HG03025 (cell line): ENCODE results near the gene KSR2.

Experiments used
- ATAC-seq: cut with Tn5 transposase; IDR thresholded peaks from one replicate; pipeline ENCODE4 v1.9.1; 2021; ENCODE audit warnings: mild to moderate bottlenecking, moderate library complexity; ENCODE audit not compliant: unreplicated experiment, low FRiP score

KSR2 gene

GRCh38 chr12:117555889-117556288 lies 412.9 kb downstream of the KSR2 start:
- no peak for ATAC-seq

GRCh38 chr12:117552971-117553370 lies 415.8 kb downstream of the KSR2 start:
- no peak for ATAC-seq

DNA sequence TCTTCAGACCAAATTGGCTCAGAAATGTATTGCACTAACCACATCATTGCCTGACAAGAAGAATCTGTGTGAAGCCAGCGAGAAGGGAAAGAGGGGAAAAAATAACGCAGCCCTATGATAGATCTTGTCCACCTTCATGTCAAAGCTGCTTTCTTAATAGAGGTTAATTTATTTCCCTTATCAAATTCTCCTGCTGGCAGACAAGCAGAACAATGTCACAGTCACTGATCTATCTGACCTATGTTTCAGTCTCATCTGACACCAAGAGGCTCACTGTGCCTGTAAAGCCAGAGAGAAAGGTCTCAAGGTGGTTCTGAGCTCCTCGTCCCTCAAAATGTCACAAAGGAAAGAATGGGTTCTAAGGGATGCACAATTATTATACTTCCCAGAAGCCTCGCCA lies 417.1 kb downstream of the KSR2 start:
- no peak for ATAC-seq

GRCh38 chr12:117547209-117547608 lies 421.6 kb downstream of the KSR2 start:
- no peak for ATAC-seq

DNA sequence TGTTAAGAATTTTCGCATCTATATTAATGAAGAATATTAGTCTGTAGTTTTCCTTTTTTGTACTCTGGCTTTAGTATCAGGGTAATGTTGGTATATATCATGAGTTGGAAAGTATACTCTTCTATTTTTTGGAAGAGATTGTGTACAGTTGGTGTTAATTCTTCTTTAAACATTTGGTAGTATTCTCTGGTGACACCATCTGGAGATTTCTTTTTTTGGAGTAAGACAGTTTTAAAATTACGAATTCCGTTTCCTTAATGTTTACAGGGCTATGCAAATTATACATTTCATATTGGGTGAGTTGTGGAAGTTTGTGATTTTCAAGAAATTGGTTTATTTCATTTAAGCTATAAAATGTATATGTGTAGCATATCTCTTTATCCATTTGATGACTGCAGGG lies 423.6 kb downstream of the KSR2 start:
- ATAC-seq: no peak

DNA sequence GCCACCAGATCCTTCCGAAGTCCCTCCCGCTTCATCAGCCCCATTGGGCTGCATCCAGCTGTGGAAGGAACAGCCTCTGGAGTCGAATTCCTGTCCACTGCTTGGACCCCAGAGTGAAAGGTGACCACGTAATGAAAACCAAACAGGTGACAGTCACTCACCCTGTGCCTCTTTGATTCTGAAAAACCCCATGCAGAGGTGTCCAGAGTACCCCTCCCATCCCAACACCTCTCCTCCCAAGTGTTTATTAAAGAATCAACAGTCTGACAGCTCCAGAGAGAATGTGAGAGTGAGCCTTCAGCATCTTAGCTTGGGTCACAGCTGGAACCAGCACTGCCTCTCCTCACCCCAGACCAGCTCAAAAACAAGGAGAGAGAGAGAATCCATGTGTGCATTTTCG lies 428.8 kb downstream of the KSR2 start:
- ATAC-seq: no peak

DNA sequence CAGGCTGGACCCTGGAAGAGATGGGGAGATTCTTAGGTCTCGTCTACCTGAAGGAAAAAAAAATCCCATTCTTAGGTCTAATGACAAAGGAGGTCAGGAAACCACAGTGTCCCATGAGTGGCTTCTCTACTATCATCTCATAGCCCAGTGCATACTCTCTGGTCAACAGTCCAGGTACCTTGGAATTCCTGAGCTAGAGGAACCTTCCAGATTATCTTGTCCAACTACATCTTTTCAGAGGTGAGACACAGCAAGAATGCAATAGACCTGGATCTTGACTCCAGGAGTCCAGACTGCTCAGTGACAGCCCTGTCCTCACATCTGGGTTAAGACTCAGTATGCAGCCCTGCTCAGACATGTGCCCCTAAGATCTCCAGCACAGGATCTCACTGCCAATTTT lies 429.9 kb downstream of the KSR2 start:
- no peak for ATAC-seq

DNA sequence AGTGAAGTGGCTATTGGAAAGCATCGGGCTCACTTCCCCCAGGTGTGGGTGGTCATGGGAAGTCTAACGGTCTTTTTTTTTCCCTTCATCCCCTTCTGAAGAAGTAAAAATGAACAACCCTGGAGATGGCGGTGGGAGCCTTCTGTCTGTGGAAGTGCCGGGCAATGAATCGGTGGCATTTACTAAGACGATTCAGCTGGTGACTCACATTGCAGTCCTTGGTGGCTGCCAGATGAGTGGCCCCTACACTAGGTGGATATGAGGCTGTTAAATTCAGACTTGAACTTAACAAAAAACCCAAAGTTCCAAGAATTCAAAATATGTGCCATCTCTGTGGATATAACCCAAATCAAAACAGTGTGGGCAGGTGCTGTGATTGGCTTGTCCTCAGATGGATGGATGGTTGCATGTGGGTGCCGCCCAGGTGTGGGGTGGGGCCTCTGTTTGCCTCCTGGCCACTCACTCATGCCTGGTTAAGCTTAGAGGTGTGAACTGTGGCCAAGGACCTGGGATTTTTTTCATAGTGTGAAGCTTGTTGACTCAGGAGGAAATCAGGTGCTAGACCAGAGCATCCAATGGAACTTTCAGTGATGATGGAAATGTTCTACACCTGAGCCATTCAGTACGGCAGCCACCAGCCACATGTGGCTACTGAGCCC lies 430.6 kb downstream of the KSR2 start:
- no peak for ATAC-seq

GRCh38 chr12:117533687-117534086 lies 435.1 kb downstream of the KSR2 start:
- ATAC-seq: no peak

DNA sequence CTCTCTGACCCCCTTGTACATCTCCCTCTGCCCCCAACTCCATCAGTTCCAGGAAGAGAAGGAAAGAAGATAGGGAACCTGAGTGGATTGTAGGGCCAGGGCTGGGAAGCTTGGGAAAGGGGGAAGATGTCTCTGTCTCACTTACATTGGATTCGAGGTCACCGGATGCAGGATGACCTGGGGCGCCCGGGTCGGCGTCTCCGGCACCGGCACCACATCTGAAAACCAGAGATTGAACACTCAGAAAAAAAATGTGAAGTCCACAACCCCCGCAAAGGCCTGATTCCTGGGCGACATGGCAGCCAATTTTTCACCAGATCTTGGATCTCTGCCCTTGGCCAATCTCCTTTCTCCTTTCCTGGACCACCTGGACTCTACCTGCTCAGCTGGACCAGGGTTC lies 438.0 kb downstream of the KSR2 start:
- ATAC-seq: no peak

- ATAC-seq: no peak
Observed at GRCh38 chr12:117528538-117528937, 440.3 kb downstream of the KSR2 start.

GRCh38 chr12:117527479-117527855 lies 441.3 kb downstream of the KSR2 start:
- no peak for ATAC-seq

DNA sequence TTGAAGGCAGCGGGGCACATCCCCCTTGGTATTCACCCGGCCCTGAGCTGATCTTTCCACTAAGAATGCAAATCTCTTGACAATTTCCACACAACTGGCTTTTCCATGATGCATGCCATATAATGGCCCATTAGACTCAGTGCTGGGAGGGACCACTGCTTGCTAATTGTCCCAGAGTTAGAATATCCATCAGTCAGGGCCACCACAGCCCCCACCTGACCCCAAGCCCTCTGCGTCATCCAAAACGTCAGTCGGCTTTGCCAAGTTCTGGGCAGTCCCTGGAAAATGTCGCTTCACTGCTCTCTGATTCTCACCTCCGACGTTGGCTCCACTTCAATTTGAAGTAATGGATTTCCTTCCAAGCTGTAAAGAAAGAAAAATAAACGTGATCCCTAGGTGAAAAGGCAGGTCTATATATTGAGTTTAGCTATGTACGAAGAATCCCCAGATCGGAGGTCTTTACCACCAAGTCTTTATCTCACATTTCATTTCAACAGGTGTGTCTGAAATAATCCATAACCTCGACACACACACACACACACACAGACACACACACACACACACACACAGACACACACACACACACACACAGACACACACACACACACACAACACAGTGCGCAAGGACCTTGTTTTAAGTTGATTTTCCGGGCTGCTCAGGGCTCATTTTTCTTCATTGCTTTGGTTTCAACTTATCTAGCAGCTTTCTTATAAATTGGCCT lies 441.9 kb downstream of the KSR2 start:
- no peak for ATAC-seq

DNA sequence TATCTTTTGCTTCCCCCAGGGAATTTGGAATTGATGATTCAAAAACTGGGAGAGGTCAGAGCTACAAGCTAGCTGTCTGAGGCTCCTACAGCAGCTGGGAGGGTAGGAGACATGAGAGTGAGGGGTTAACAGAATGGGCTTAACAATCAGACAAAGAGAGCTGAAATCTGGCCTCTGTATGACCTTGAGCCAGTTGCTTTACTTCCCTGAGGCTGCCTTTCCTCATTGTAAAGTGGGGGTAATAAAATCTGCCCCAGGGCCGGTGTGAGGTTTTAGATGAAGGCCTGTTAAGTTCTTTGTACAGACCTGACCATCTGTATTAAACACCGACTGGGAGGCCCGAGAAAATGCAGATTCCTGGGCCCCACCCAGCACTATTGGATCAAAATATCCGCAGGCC lies 443.0 kb downstream of the KSR2 start:
- ATAC-seq: no peak

DNA sequence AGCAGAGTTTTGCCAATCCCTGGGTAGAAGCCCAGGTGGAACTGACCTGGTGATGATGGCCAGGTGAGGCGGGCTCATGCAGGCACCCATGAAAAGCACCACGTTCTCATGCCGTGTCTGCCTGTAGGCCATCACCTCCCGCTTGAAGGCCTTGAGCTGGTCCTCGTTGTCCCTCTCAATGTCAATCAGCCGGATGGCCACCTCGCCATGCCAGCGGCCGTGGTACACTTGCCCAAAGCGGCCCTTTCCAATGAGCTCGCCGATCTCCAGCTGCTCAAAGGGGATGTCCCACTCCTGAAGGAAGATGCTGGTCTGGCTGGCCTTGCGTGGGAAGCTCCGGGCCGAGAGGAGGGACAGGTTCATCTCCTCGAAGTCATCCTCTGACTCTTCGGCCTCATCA lies 444.0 kb downstream of the KSR2 start:
- no peak for ATAC-seq

GRCh38 chr12:117523971-117524370 lies 444.8 kb downstream of the KSR2 start:
- ATAC-seq: no peak

DNA sequence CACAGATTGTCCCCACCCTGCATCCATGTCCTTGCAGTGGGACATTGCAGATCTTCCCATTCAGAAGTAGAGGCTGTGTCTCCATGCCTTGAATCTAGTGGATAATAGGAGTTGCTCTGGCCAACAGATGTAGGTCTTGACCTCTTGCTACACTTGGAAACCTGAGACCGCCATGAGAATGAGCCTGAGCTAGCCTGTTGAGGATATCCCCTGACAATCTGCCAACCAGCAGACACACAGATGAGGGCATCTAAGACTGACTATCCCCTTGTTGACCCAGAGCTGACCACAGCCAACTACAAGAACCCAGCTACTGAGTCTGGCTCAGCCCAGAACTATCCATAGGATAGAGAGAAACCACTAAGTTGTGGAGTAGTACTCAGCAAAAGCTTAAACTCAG lies 446.2 kb downstream of the KSR2 start:
- ATAC-seq: no peak

DNA sequence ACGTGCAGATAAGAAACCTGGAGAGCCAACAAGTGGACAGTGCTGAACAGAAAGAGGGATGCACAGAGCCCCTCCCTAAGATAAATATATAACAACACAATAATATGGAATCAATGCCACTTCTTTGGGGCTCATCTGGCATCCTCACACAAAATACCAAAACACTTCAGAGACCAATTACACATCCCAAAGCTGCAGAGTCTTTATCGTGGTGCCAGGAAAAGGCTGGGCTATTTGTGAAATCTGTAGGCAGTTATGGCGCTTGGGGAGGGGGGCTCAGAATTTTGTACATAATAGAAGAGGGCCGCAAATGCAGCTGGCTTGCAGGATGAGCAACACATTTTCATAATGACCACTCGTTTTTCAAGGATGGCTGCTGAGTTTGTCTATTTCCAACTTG lies 446.9 kb downstream of the KSR2 start:
- ATAC-seq: no peak

DNA sequence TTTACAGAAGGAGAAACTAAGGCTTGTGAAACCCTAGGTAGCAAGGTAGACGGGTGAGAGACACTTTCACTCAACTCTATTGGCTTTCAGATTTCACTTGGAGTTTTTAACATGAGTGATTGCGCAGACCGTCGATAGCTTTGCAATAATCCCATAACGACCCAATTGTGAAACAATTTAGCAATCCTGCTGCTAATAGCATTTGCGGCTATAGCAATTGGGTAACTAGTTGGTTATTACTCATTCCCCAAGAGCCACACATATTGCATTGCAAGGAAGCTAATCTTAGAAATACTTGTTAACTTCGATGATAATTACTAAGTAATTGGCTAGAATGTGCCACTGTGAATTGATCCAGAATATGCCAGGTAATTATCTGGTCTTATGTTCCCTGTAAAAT lies 447.4 kb downstream of the KSR2 start:
- no peak for ATAC-seq

- ATAC-seq: no peak
Observed at GRCh38 chr12:117518594-117519270, 450.1 kb downstream of the KSR2 start.

DNA sequence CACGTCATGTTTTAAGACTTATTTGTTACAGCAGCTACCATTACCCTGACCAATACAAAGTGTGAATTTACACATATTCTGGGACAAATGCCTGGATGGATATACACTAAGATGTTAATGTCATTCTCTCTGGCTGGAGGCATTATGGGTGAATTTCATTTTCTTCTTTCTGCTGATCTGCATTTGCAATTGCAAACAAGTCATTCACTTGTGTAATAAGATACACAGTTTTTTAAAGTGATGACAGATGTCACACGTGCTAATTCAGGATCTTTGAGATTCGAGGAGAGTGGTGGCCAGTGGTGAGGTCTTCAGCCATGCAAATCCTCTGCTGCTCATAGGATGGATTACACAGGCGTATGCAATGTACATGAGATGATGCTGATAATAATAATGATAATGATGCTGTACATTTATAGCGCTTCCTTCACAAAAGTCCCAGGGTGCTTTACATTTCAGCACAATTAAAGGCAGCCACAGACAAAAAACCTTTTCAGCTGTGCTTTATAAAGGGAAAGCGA lies 451.5 kb downstream of the KSR2 start:
- ATAC-seq: no peak

DNA sequence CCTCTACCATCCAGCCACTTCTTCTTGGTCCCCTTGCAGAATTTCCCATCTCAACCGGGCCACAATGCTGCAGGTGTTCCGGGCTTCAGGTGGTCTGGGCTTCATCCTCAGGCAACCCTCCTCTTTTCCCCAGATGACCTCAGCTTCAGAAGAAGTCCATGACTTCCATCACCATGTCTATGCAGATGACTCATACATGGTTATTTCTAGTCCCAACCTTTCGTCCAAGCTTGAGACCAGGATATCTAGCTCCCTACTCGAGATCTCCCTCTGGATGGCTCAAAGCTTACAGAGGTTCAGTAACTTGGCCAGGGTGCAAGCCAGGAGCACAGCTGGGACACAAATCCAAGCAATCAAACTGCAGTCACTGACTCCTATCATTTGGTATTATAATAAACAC lies 452.8 kb downstream of the KSR2 start:
- no peak for ATAC-seq
